GM19324 (cell line): ENCODE measurements around the gene RPL22.
"Not testable (repeated sequence)": the region's sequence is repeated elsewhere in the genome, so short reads cannot be mapped to it uniquely, and the experiment has no call there.

ENCODE experiments used
- ATAC-seq: cut with Tn5 transposase; IDR thresholded peaks from one replicate; pipeline ENCODE4 v1.9.1; 2021; ENCODE audit warnings: mild to moderate bottlenecking, moderate library complexity; ENCODE audit not compliant: unreplicated experiment, low FRiP score

The RPL22 gene

DNA sequence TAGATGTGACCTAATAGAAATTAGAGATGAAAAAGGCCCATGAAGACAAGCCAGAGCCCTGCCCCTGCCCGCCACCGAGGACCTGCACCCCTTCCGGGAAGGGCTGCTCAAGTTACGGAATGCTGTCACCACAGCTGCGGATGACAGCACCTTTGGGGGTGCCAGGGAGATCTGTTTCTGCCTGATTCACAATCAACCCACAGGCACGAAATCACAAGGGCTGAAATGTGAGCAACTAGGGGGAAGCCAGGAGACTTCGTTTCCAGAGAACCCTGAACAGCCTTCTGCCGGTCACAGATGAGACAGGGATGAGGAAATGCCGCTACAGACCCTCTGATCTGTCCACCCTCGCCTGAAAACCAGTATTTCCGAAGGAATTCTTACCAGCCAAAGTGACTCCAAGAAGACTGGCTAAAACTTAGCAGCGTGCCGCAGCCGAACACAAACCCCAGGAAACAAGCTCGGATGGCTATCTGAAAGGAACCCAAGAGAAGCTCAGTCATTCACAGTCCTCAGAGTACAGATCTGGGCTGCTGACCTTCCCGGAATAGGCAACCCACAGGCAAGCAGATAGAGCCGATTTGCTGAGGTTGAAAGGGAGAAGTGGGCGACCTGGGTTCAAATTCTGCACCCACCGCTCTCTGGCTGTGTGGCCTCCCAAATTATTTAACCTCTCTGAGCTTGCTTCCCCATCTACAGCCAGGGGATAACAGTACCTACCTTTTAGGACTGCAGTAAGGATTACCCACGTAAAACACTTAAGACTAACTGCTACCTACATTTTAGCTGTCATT, 35.3 kb upstream of the RPL22 start:
- ATAC-seq: no peak

DNA sequence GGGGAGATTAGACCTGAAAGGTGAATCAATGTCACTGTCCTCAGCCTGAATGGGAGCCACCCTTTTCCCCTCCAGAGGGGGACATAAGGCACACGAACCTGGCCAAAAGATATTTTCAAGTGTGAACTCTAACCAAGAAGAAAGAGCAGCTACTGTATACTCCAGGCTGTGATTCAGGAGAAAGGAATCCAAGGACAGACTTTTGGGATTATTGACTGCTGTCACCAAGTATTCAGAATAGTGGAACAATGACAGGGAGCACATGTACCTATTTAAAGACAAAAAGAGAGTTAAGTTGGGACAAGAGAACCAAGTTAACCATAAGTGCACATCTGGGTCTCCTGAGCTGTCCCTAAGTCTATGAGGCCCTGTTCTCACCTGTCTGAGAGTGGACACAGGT, 34.0 kb upstream of the RPL22 start:
- ATAC-seq: no peak

DNA sequence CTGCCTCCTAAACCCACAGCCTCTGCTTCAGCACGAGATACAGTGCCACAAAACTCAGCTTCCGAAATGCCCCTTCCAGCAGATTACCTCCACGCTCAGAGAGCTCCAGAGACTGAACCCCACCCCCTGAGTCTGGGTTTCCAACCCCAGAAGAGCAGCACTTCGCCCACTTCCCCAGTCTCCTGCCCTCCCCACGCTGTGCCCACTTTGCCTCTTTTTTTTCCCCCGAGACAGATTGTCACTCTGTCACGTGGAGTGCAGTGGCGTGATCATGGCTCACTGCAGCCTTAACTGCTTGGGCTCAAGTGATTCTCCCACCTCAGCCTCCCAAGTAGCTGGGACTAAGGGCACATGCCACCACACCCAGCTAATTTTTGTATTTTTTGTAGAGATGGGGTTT, 26.3 kb upstream of the RPL22 start:
- no peak for ATAC-seq

DNA sequence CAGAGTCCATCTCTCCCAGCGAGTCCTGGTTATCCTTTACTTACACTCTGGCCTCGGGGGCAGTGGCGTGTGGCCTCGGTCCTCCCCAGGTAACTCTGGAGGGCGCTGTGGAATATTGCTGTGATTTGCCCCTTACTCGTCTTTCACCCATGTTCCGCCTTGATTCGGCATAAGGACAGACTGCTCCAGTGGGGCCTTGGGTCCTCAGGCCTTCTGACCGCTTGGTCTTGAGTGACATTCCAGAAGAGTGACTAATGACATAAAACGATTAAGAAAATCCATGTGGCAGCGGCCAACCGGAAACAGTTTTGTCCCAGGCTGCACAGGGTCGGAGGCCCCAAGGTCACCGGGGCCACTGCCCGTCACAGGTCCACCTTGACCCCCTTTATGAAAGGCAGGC, 25.3 kb upstream of the RPL22 start:
- no peak for ATAC-seq

DNA sequence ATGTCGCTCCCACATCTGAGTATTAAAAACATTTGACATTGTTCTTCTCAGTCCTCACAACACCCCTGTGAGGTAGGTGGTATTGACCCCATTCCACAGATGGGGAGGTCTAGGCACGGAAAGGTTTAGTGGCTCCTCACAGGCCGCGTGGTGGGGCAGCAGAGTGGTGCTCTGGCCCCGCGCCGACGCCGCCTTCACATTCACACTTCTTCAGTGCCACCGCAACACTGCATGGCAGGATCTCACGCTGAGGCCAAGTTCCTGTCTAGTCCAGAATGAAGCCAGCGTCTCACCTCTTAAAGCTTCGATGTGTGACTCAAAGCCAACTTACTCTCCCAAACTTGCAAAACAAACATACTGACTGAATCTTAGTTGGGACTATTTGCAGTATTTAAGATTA, 24.2 kb upstream of the RPL22 start:
- no peak for ATAC-seq

DNA sequence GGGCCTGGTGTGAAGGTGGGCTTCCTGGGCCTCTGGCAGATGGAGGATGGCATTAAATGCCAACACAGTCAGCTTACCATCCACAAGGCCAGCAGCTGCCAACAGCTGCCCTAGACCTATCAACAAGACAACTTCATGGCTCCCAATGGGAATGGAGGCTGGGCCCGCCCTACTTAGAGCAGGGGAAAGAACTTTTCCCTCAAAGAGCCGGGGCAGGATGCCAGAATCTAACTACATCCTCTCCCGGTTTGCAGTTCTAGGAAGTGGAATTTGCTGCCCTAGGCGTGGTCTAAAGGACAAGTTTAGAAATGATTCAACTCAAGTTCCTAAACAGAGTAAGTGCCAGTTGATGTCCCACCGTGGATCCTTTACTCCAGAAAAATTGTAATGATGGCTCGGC, 23.2 kb upstream of the RPL22 start:
- ATAC-seq: no peak

DNA sequence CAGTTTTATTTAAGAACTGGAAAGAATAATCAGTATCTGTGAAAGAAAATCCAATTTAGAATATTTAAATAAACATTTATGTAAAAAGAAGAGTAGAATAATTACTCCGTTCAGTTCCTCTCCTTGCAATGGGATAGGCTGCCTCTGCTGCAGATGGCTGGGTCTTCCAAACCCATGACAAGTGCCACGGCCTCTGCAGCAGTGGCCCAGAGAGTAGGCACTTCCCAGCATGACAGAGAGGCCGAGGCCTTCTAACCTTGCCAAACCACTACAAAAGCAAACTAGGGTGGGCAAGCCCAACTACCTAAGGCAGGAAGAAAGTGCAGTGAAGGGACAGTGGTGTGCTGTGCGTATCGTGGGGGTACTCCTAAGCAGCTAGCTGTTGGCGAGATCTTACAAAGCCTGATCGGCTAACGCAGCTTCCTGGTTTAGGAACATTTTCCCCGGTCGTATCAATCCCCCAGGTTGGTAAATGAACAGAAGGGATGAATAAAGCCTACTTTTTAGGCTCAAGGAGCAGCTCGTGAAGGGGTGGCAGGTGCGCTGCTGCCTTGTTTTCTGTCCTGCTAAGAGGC, 21.9 kb upstream of the RPL22 start:
- no peak for ATAC-seq

DNA sequence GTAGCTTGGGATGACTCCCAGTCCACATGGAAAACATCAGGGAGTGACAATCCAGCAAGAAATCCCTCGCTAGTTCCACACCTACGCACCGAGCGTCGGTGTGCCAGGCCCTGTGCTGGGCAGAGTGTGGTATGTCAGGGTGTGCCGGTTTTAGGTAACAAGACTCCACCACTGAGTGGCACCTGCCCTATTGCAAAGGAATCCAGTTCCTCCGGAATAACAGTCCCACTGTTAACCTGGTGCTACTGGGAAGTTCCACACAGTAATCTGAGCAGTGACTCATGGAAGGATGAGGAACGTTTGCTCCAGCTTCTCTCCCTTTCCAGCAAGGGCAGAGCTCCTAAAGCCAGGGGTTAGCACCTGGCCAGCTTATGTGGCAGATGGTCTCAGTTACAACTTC, 20.8 kb upstream of the RPL22 start:
- ATAC-seq: no peak

DNA sequence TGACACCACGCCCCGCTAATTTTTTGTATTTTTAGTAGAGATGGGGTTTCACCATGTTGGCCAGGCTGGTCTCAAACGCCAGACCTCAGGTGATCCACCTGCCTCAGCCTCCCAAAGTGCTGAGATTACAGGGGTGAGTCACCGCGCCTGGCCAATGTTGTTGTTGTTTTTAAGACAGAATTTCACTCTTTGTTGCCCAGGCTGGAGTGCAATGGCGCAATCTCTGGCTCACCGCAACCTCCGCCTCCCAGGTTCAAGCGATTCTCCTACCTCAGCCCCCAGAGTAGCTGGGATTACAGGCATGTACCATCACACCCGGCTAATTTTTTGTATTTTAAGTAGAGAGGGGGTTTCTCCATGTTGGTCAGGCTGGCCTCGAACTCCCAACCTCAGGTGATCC, 20.2 kb upstream of the RPL22 start:
- ATAC-seq: not testable (repeated sequence)

DNA sequence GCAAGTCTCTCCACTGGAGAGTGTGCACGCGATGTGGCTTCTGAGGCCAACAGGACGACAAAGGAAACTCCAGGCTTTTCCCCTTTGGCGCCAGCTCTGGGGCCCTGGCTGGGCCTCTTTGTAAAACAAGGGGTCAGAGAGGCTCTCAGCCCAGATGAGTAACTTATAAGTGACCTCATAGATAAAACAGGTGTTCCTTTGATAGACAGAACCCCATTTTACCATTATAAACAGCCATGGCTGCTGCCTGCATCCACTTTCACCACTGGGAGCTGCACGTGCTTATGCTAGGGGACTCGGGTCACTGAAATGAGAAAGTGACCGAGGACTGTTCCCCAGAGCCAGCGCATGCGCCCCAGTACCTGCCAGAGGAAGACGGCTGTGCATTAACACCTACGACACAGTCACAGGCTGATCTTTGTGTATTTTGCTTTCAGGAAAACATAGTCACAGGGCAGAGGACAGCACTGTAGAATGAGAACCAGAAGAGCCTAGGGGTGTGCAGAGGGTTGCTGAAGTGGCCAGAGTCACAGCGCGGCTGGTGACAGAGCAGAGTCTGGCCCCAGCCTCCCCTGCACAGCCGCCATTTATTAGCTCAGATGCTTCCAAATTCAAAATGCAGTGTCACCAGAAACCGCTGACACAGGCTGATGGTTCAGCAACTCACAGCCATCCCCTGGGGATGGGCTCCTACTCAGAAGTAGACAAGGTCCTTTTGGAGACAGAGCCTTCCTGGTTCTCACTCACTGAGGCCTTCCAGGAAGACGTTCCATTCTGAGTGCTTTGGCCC, 19.2 kb upstream of the RPL22 start:
- no peak for ATAC-seq

DNA sequence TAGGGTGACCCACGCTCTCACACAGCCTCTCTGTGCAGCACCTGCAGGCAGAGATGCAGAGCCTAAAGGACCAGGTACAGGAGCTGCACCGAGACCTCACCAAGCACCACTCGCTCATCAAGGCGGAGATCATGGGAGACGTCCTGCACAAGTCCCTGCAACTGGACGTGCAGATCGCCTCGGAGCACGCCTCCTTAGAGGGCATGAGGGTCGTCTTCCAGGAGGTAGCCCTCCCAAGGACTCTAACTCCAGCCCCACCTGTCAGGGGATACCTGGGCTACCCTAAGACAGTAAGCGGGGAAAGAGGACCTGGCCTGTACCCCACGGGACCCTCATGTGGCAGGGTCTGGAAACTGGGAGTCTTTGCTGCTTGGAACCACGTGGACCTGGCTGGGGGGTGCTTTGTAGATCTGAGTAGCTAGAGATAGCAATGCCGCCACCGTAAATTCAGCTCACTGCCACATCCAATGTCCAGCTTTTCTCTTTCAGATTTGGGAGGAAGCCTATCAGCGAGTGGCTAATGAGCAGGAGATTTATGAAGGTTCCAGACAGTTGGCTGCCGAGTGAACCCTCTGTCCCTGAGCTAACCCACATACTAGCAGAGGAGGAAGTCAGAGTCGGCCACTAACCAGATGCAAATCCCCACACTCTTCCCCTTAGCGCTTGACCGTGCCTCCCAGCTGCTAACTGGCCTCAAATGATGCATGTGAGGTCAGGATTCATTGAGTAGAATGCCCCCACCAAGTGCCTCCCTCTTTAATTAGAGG, 13.0 kb upstream of the RPL22 start:
- no peak for ATAC-seq

DNA sequence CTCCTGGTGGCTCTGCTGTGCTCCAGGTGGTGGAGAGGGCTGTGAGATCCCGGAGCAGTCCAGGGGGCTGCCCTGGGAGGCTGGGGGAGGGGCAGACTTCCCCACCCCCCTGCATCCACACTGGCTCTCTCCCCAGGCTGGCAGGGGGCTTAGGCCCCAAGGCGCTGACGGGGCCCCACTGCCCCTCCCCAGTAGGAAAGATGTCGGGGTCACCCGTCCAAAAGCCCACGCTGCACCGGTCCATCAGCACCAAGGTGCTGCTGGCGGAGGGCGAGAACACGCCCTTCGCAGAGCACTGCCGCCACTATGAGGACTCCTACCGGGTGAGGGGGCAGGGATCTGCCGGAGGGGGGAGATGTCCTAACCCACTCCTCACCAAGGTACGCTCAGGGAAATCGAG, 12.3 kb upstream of the RPL22 start:
- no peak for ATAC-seq

DNA sequence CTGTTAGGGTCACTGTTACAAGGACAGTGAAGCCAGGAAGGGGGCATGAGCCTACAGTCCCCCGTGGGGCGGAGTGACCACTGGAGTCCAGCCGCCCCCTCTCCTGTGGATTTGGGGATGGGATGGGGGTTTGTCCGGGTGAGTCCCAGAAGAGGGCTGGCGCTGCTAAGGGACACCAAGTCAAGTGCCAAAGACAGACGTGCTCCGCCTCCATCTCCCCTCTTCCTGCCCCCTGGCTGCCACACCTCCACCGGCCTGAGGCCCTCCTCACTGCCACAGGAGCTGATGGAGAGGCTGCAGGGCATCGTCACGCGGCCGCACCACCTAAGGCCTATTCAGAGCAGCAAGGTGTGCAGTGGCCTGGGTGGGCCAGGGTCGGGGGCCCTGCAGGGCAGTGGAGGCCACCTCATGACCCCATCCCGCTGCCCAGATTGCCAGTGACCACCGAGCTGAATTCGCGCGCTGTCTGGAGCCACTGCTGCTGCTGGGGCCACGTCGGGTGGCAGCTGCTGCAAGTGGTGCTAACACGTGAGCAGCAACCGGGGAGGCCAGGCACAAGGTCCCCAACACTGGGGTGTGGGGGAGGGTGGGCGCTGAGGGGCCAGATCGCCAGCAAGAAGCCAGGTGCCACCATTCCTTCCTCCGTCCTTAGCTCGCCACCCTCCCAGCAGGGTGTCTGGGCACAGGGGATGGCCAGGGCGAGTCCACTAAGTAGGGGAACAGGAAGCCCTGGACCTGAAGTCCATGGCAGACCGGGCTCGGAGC, 11.4 kb upstream of the RPL22 start:
- ATAC-seq: no peak

DNA sequence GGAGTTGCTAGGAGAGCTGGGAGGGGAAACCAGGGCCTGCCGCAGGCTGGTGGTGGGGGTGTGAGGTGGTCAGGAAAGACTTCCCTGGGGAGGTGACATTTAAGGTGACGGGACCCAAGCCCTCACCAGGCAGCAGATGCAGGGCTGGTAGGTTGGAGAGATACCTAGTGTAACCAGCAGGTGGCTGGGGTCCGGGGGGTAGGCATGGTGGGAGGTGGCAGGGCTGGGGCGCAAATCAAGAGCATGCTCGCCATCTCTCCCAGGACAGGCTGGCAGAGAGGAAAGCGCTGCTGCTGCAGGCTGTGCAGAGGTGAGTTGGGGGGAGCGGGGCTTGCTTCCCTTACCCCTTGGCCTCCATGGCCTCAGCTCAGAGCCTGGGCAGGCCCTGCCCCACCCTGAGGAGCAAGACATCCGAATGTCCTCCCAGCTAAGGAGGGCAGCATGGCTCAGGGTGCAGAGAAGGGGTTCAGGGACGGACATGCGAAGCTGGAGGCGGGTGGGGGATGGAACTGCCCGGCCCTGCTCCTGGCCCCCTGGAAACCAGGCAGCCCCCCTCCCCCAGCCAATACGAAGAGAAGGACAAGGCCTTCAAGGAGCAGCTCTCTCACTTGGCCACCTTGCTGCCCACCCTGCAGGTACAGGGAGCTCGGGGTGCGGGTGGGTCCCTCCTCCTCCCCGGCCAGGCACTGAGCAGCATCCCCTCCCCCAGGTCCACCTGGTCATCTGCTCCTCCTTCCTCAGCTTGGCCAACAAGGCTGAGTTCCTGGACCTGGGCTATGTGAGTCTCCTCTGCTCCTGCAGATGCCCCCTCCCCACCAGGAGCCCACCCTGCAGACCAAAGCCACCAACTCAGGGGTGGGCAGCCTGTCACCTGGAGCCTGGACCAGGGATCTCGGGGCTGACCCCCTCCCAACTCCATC, 10.5 kb upstream of the RPL22 start:
- ATAC-seq: no peak

DNA sequence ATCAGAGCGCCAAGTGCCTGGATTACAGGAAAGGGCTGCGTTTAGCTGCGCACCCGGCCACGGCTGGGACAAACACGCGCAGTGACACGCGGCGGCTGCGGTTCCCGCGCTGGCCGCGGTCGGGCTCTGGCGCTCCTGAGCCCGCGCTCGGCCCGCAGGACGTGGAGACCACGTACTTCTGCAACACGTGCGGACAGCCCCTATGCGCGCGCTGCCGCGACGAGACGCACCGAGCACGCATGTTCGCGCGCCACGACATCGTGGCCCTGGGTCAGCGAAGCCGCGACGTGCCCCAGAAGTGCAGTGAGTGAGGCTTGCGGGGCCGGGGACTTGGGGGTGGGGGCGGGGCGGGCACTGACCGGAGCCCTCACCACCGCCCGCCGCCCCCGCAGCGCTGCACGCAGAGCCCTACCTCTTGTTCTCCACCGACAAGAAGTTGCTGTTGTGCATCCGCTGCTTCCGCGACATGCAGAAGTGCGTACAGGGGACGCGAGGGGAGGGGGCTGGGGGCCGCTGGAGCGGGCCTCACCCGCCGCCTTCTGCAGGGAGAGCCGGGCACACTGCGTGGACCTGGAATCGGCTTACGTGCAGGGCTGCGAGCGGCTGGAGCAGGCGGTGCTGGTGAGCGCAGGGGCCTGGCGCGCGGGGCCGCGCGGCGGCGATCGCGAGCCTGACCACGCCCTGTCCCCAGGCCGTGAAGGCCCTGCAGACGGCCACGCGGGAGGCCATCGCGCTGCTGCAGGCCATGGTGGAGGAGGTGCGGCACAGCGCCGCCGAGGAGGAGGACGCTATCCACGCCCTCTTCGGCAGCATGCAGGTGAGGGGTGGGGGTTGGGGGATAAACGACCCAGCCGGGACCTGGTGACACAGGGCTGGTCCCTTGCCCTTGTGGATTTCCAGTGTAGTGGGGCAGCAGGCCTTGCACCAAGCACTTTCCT, 9.6 kb upstream of the RPL22 start:
- ATAC-seq: no peak

DNA sequence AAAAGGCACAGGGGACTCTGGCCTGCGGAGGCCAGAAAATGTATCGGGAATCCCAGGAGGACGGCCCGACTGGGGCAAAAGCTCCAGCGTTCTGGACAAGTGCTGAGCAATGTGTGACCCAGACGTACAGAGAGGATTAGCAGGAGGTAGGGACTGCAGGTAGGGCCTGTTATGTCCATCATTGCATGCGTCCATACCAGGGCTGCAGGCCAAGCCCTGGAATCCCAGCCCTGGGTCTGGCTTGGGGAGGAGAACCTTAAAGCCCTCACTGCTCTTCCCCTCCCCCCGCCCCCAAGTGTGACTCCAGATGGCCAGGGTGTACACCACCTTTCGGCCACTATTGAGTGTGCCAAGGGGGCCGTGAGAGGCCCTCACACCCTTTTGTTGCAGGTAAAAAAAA, 8.5 kb upstream of the RPL22 start:
- no peak for ATAC-seq

DNA sequence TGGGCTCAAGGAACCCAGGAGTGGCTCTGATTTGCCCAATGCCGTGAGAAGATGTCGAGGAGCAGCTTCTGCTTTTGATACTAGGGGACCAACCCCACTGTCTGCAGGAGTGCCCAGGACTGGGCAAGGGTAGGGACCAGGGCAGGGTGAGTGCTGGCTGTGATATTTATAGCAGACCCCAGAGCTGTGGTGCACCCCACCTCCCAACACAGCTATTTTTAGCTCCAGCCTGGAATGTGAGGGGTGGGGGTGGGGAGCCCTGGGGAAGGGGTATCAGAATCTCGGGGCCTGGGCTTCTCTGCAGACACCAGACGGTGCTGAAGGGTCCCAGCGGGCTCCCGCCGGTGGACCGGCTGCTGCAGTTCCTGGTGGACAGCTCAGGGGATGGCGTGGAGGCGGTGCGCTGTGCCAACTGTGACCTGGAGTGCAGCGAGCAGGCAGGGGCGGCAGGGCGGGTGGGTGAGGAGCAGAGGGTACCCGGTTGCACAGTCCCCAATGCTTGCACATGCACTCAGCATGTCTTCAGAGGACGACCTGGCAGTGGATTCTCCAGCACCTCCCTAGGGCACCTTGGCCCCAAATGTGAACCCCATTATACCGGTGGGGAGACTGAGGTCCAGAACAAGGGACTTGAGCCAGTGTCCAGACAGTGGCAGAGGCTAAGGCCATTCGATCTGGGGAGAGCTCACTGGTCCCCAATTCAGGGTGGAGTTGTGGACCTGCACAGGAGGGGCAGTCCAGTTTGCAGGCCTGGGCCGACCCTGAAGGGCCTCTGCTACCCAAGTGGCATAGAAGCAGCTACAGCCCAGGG, 7.9 kb upstream of the RPL22 start:
- ATAC-seq: no peak
